ENCODE measurements around the gene SCN10A. TPM values are rescaled to one million over a fixed set of nuclear protein-coding genes. Genes with fewer than 3 reads are reported as not detected.

Gene SCN10A
- total and polyA plus RNA-seq, 9 donors = 0.05 TPM; not detected in 8

DNA sequence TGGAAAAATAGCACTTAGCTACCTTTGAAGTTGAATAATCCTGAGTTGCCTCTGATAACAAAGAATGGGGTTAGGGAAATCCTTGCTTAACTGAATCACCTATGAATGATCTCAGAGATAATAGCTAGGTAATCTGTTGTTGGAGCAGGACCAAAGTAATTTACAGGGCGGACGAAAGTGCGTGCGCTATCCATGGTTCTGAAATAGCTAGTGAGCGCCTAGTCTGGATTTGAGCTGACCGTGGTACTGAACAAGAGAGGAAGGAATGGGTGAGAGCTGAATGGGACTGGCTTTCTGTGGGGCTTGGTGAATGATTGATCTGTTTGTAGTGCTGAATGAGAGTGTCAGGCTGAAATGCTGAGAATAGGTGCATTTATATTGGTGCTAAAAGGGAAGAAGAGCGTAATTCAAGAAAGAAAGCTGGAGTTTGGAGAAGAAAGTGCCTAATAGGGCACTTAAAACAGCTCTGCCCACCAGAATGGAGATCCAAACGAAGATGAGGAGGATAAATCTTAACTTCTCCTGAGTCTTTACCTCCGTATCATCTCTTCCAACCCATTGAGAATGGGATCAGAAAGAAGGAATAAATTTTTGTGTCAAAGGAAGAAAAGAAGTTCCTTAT is 10.1 kb downstream of the SCN10A start:
- Histone ChIP-seq H3K27ac (no peak overlapping the region), H3K4me1 (ENCODE audit: insufficient read depth) (no peaks in the 10 kb centered on the region), H3K4me3 (no peak overlapping the region), H3K36me3 (no peaks in the 10 kb centered on the region), H3K9me3 (no peaks in the 10 kb centered on the region), H3K27me3 (no peaks in the 10 kb centered on the region)
- TF ChIP-seq, protein P1, sequence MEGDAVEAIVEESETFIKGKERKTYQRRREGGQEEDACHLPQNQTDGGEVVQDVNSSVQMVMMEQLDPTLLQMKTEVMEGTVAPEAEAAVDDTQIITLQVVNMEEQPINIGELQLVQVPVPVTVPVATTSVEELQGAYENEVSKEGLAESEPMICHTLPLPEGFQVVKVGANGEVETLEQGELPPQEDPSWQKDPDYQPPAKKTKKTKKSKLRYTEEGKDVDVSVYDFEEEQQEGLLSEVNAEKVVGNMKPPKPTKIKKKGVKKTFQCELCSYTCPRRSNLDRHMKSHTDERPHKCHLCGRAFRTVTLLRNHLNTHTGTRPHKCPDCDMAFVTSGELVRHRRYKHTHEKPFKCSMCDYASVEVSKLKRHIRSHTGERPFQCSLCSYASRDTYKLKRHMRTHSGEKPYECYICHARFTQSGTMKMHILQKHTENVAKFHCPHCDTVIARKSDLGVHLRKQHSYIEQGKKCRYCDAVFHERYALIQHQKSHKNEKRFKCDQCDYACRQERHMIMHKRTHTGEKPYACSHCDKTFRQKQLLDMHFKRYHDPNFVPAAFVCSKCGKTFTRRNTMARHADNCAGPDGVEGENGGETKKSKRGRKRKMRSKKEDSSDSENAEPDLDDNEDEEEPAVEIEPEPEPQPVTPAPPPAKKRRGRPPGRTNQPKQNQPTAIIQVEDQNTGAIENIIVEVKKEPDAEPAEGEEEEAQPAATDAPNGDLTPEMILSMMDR (IDR thresholded peaks at IDR 0.05) = no peak
- TF ChIP-seq POLR2A (IDR thresholded peaks at IDR 0.05) (no peak), EP300 (IDR thresholded peaks at IDR 0.05) (no peak)
- intact Hi-C loops (cut with DNase I) = no loop called here
- 12 to 16% (median 12%) methylated on average over 9 of the region's 9 CpGs for WGBS, 3 donors
- no peak for DNase-seq

DNA sequence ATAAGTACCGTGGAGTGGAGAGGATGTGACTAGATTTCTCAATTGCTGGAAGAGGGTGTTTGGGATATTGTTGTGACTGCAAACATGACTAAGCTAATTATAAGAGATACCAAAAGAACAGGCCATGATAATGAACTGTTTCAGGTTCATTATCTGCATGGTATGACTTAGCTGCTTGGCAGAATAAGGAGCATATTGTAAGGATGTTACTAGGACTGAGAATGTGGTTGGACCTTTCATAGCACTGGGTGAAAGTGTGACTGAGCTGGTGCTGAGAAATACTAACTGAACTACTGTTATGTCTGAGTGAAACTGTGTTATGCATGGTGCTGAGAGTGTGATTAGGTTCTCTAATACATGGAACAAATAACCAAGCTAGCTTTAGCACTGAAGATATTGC is 11.0 kb downstream of the SCN10A start:
- DNase-seq = no peak
- TF ChIP-seq, protein P1 (IDR thresholded peaks at IDR 0.05) = no peak
- no peak for TF ChIP-seq POLR2A (IDR thresholded peaks at IDR 0.05)
- TF ChIP-seq EP300 (IDR thresholded peaks at IDR 0.05) = no peak
- Histone ChIP-seq H3K4me3 (no peak overlapping the region), H3K27ac (no peak overlapping the region), H3K4me1 (ENCODE audit: insufficient read depth) (no peaks in the 10 kb centered on the region), H3K9me3 (no peaks in the 10 kb centered on the region), H3K27me3 (no peaks in the 10 kb centered on the region), H3K36me3 (no peaks in the 10 kb centered on the region)
- 51 to 72% (median 61%) methylated on average over 1 of the region's 1 CpG for WGBS, 3 donors
- intact Hi-C loops (cut with DNase I) = no loop called here

DNA sequence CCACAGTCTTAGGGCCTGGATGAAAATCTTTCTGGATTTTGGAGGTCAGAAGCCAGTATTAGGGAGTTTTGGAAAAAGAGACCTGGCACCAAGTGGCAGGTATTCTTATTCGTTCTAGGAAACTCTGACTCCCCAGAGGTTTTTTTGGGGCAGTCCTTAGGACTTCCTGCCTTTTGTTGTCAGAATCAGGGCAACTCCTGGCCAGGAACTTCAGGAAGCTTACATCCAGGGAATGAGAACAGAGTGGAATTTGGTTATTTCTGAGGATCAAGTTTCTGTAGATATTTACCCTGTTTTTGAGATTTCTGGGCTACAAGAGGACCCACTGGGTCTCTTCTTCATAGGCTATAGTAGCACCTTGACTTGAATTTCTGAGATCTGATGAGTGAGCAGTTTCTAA is 15.5 kb downstream of the SCN10A start:
- no peaks in the 10 kb centered on the region for H3K27me3 ChIP-seq
- no peaks in the 10 kb centered on the region for H3K9me3 ChIP-seq
- no peak overlapping the region for H3K4me3 ChIP-seq
- no peaks in the 10 kb centered on the region for H3K36me3 ChIP-seq
- no peak for DNase-seq
- TF ChIP-seq EP300 (IDR thresholded peaks at IDR 0.05) (no peak), POLR2A (IDR thresholded peaks at IDR 0.05) (no peak)
- TF ChIP-seq, protein P1 (IDR thresholded peaks at IDR 0.05) = no peak
- H3K4me1 ChIP-seq (ENCODE audit: insufficient read depth) = no peaks in the 10 kb centered on the region
- intact Hi-C loops (cut with DNase I) = no loop called here
- WGBS, 3 donors = 35 to 57% (median 36%) methylated on average over 1 of the region's 1 CpG
- H3K27ac ChIP-seq = no peak overlapping the region

DNA sequence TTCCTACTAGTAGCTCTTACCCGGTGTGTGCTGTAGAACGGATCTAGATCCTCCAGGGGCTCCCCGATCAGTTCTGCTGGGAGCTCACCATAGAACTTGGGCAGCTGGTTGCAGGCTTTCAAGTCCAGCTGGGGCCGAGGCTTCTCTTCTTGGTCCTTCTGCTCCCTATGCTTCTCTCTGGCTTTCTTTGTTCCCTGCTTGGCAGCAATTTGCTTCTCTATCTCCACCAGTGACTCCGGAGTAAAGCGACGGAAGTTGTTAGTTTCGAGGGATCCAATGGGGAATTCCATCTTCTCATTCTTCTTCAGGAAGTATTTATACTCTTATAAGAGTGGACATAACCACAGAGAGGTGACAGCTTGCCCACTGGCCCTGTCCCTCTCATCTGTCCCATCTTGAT is 22.3 kb downstream of the SCN10A start:
- no peak overlapping the region for H3K4me3 ChIP-seq
- no peaks in the 10 kb centered on the region for H3K4me1 ChIP-seq (ENCODE audit: insufficient read depth)
- WGBS, 3 donors = 82 to 92% (median 83%) methylated on average over 8 of the region's 8 CpGs
- H3K9me3 ChIP-seq = no peaks in the 10 kb centered on the region
- DNase-seq = no peak
- H3K27me3 ChIP-seq = no peaks in the 10 kb centered on the region
- intact Hi-C loops (cut with DNase I) = no loop called here
- TF ChIP-seq POLR2A (IDR thresholded peaks at IDR 0.05) = no peak
- TF ChIP-seq, protein P1 (IDR thresholded peaks at IDR 0.05) = no peak
- no peak for TF ChIP-seq EP300 (IDR thresholded peaks at IDR 0.05)
- no peaks in the 10 kb centered on the region for H3K36me3 ChIP-seq
- H3K27ac ChIP-seq = no peak overlapping the region

Data from ovary (tissue), 9 donors.